DOHH2 (cell line): ENCODE data around the gene CEP85L.

Experiments
- H3F3A ChIP-seq: fragments of 200-600 bp; sonication (generic), shearing (Covaris generic); 2 replicates; pipeline ENCODE4 v1.6.0; 2016; ENCODE audit warnings: antibody characterized with exemption, mild to moderate bottlenecking; ENCODE audit not compliant: control insufficient read depth, insufficient read depth
- H3K27ac ChIP-seq: fragments of 200-600 bp; sonication (generic); 2 replicates; pipeline ENCODE4 v1.5.1; 2014; ENCODE audit warnings: low read depth, mild to moderate bottlenecking, low read length, moderate library complexity
- H3K27me3 ChIP-seq: fragments of 200-600 bp; sonication (generic); 2 replicates; pipeline ENCODE4 v1.6.1; 2014; ENCODE audit warnings: mild to moderate bottlenecking, low read length, mixed read lengths; ENCODE audit not compliant: control insufficient read depth
- H3K36me3 ChIP-seq: fragments of 200-600 bp; sonication (generic); 2 replicates; pipeline ENCODE4 v1.6.1; 2014; ENCODE audit warnings: mild to moderate bottlenecking, low read length, moderate library complexity, mixed read lengths; ENCODE audit not compliant: control insufficient read depth
- H3K4me1 ChIP-seq: fragments of 200-600 bp; sonication (generic); 2 replicates; pipeline ENCODE4 v1.6.1; 2014; ENCODE audit warnings: mild to moderate bottlenecking, low read length, mixed read lengths; ENCODE audit not compliant: control insufficient read depth
- H3K4me2 ChIP-seq: fragments of 200-600 bp; sonication (generic); 2 replicates; pipeline ENCODE4 v1.6.0; 2014; ENCODE audit warnings: mild to moderate bottlenecking, low read length, moderate library complexity
- H3K4me3 ChIP-seq: fragments of 200-600 bp; sonication (generic); 2 replicates; pipeline ENCODE4 v1.5.1; 2014; ENCODE audit warnings: mild to moderate bottlenecking, low read length, mixed read lengths
- H3K79me2 ChIP-seq: fragments of 200-600 bp; sonication (generic); 2 replicates; pipeline ENCODE4 v1.6.1; 2014; ENCODE audit warnings: mild to moderate bottlenecking, low read length, mixed read lengths; ENCODE audit not compliant: control insufficient read depth
- H3K9me2 ChIP-seq: fragments of 200-600 bp; sonication (generic); replicated peaks from 2 replicates; pipeline ENCODE4 v1.6.1; 2014; ENCODE audit warnings: mild to moderate bottlenecking, low read length, mixed read lengths; ENCODE audit not compliant: control insufficient read depth
- H3K9me3 ChIP-seq: fragments of 200-600 bp; sonication (generic); 2 replicates; pipeline ENCODE4 v1.6.1; 2014; ENCODE audit warnings: antibody characterized with exemption, low read length, mixed read lengths; ENCODE audit not compliant: control insufficient read depth, insufficient read depth
- H4K20me1 ChIP-seq: fragments of 200-600 bp; sonication (generic); 2 replicates; pipeline ENCODE4 v1.6.0; 2014; ENCODE audit warnings: low read depth, mild to moderate bottlenecking, antibody characterized with exemption, low read length, moderate library complexity; ENCODE audit not compliant: control insufficient read depth, insufficient read depth
- CTCF ChIP-seq: fragments of 200-600 bp; sonication (generic); IDR thresholded peaks from one replicate; pipeline ENCODE4 v1.5.1; 2014; ENCODE audit warnings: antibody characterized with exemption, mild to moderate bottlenecking, low read depth, low read length; ENCODE audit not compliant: poor library complexity, severe bottlenecking
- EZH2phosphoT487 ChIP-seq: fragments of 200-600 bp; sonication (generic); IDR thresholded peaks from 2 replicates; pipeline ENCODE4 v1.6.1; 2017; ENCODE audit warnings: borderline replicate concordance, mild to moderate bottlenecking, antibody characterized with exemption, low read length, moderate library complexity, mixed read lengths

Gene CEP85L

GRCh38 chr6:118602300-118602699, 49.1 kb downstream of the CEP85L start:
- Histone ChIP-seq H3K27me3 (no peaks in the 10 kb centered on the region), H3K4me1 (no peaks in the 10 kb centered on the region), H3K27ac (no peak overlapping the region), H3F3A (no peaks in the 10 kb centered on the region), H3K36me3 (no peaks in the 10 kb centered on the region; the same call in 1 of the 2 replicates), H3K4me2 (no peak overlapping the region), H4K20me1 (no peaks in the 10 kb centered on the region), H3K9me3 (no peaks in the 10 kb centered on the region), H3K9me2 (no peaks in the 10 kb centered on the region), H3K79me2 (no peaks in the 10 kb centered on the region), H3K4me3 (no peak overlapping the region)
- TF ChIP-seq CTCF (no peak), EZH2phosphoT487 (no peak)

- no peaks in the 10 kb centered on the region; the same call in none of the 2 replicates for H3K79me2 ChIP-seq
Measured at GRCh38 chr6:118598324-118598723, 53.1 kb downstream of the CEP85L start.

GRCh38 chr6:118597636-118598035, 53.8 kb downstream of the CEP85L start:
- Histone ChIP-seq H3K79me2 (no peaks in the 10 kb centered on the region; the same call in none of the 2 replicates), H3K36me3 (no peaks in the 10 kb centered on the region), H3K27me3 (no peaks in the 10 kb centered on the region), H3K4me3 (no peak overlapping the region), H3F3A (no peaks in the 10 kb centered on the region), H3K9me3 (no peaks in the 10 kb centered on the region), H3K9me2 (no peaks in the 10 kb centered on the region), H3K4me1 (no peaks in the 10 kb centered on the region), H4K20me1 (no peaks in the 10 kb centered on the region), H3K4me2 (no peak overlapping the region), H3K27ac (no peak overlapping the region)
- TF ChIP-seq EZH2phosphoT487 (no peak), CTCF (no peak)

More at GRCh38 chr6:118598324-118598723, 53.1 kb downstream of the CEP85L start:
- H3K36me3 ChIP-seq: no peaks in the 10 kb centered on the region; the same call in 1 of the 2 replicates
- H3F3A ChIP-seq: no peaks in the 10 kb centered on the region
- no peak overlapping the region for H3K27ac ChIP-seq
- no peak overlapping the region for H3K4me2 ChIP-seq
- H3K27me3 ChIP-seq: no peaks in the 10 kb centered on the region
- H3K4me1 ChIP-seq: no peaks in the 10 kb centered on the region
- no peaks in the 10 kb centered on the region for H3K9me2 ChIP-seq
- no peak overlapping the region for H3K4me3 ChIP-seq
- no peaks in the 10 kb centered on the region for H4K20me1 ChIP-seq
- TF ChIP-seq CTCF: no peak
- TF ChIP-seq EZH2phosphoT487: no peak
- H3K9me3 ChIP-seq: no peaks in the 10 kb centered on the region
